IMR-90 (cell line): ENCODE results near the gene PIPOX.

Source experiments
- BHLHE40 ChIP-seq: fragments of 150-350 bp; IDR thresholded peaks from 2 replicates; pipeline ENCODE4 v1.6.1; 2016; ENCODE audit warnings: mild to moderate bottlenecking, low read depth, low read length
- CEBPB ChIP-seq: IDR thresholded peaks from 2 replicates; pipeline ENCODE4 v1.6.1; 2012; ENCODE audit warnings: low read depth, low read length, improper control_type of control experiment
- CHD1 ChIP-seq: IDR thresholded peaks from 2 replicates; pipeline ENCODE4 v1.6.1; 2012; ENCODE audit warnings: low read depth, low read length, improper control_type of control experiment
- CTCF ChIP-seq: conservative IDR thresholded peaks from 2 replicates; pipeline ENCODE4 v1.5.1; 2012; ENCODE audit warnings: mild to moderate bottlenecking, low read depth, low read length, improper control_type of control experiment
- MXI1 ChIP-seq: IDR thresholded peaks from 2 replicates; pipeline ENCODE4 v1.6.1; 2012; ENCODE audit warnings: low read depth, mild to moderate bottlenecking, low read length, moderate library complexity, borderline replicate concordance
- POLR2A ChIP-seq: IDR thresholded peaks from 2 replicates; pipeline ENCODE4 v1.6.1; 2012; ENCODE audit warnings: mild to moderate bottlenecking, low read depth, low read length
- RAD21 ChIP-seq: IDR thresholded peaks from 2 replicates; pipeline ENCODE4 v1.6.1; 2012; ENCODE audit warnings: low read length, improper control_type of control experiment
- USF2 ChIP-seq: fragments of 150-350 bp; IDR thresholded peaks from 2 replicates; pipeline ENCODE4 v1.6.1; 2017; ENCODE audit warnings: mild to moderate bottlenecking, antibody characterized with exemption, low read length, low read depth

GRCh38 chr17:29024316-29024952 is 18.5 kb upstream of the PIPOX start:
- TF ChIP-seq CHD1 (no peak), CTCF (no peak), BHLHE40 (no peak), MXI1 (no peak), POLR2A (no peak), RAD21 (no peak), USF2 (no peak), CEBPB (no peak)
